ENCODE results near the gene RNF26. TPM values are rescaled to one million over a fixed set of nuclear protein-coding genes. Genes with fewer than 3 reads are reported as not detected.

Gene RNF26
- total RNA-seq, 2 donors from 2014 or later: 8.2 to 10.3 TPM

DNA sequence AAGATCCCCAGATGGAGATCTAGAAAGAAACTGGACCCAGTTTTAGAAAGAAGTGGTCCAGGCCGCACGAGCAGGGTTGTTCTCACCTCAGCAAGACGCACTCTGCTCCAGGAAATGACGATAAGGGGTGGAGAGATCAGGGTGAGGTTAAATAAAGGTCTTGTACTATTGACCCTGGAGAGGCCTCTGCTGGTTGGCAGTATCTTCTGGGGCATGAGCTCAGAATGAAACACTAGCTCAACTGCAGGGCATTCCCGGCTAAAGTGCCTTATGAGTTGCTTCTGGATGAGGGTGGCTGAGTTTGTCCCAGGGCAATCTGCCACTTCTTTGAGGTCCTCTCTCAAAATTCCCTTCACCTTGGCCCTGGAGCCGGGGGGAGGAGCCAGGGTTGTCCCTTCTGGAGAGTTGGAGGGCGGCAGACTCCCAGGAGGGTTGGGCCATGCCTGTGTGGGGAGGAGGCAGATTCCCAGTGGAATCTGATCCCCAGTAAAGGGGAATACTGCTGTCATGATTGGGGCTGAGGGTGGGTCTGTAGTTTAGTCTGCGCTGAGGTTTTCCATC is 36.2 kb downstream of the RNF26 start:
- no peaks in the 10 kb centered on the region for H3K9me3 ChIP-seq
- peak overlapping the region; percentile 94 for H3K27ac ChIP-seq

DNA sequence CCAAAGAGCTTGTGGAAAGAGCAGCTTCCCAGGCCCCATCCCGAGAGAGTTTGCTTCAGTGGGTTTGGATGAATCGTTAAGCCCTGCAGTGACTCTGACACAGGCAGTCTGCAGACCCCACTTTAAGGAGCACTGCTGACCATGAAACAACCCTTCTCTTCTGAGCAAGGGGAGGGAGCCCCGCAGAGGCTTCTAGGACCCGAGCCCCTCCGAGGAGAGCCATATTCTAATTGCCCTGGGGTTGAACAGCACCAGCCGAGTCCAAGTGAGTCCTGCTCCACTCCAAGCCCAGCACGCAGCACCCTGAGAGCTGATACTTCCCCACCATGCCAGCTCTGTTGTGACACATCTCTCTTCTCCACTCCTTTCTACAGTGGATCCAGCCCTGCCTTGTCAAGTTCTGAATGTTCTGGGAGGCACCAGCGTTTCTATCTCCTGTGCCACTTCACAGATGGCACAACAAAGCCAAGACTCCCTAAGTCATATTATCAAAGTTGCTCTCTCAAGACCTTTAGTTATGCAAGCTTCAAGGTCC is 36.8 kb downstream of the RNF26 start:
- no peak for DNase-seq (ENCODE audit: low spot score)
- TF ChIP-seq, protein P1, sequence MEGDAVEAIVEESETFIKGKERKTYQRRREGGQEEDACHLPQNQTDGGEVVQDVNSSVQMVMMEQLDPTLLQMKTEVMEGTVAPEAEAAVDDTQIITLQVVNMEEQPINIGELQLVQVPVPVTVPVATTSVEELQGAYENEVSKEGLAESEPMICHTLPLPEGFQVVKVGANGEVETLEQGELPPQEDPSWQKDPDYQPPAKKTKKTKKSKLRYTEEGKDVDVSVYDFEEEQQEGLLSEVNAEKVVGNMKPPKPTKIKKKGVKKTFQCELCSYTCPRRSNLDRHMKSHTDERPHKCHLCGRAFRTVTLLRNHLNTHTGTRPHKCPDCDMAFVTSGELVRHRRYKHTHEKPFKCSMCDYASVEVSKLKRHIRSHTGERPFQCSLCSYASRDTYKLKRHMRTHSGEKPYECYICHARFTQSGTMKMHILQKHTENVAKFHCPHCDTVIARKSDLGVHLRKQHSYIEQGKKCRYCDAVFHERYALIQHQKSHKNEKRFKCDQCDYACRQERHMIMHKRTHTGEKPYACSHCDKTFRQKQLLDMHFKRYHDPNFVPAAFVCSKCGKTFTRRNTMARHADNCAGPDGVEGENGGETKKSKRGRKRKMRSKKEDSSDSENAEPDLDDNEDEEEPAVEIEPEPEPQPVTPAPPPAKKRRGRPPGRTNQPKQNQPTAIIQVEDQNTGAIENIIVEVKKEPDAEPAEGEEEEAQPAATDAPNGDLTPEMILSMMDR (IDR thresholded peaks at IDR 0.05): no peak
- Histone ChIP-seq H3K9me3 (no peaks in the 10 kb centered on the region), H3K36me3 (no peaks in the 10 kb centered on the region), H3K4me1 (peaks cover 0 to 99% of the 10 kb centered on the region in 2 donors), H3K27me3 (no peaks in the 10 kb centered on the region), H3K27ac (peak overlapping the region; percentile 94), H3K4me3 (no peak overlapping the region)

More for the DNA sequence above, 36.2 kb downstream of the RNF26 start:
- DNase-seq (ENCODE audit: low spot score): no peak
- TF ChIP-seq, protein P1 (IDR thresholded peaks at IDR 0.05): no peak
- Histone ChIP-seq H3K4me1 (peaks cover 0 to 97% of the 10 kb centered on the region in 2 donors), H3K27me3 (no peaks in the 10 kb centered on the region), H3K36me3 (no peaks in the 10 kb centered on the region), H3K4me3 (no peak overlapping the region)

GRCh38 chr11:119371778-119372182 is 37.5 kb downstream of the RNF26 start:
- DNase-seq (ENCODE audit: low spot score): no peak
- peaks cover 0 to 99% of the 10 kb centered on the region in 2 donors for H3K4me1 ChIP-seq
- H3K27ac ChIP-seq: peak overlapping the region; percentile 94
- TF ChIP-seq, protein P1 (IDR thresholded peaks at IDR 0.05): peak in 1 of 2 donors; percentile 46
- no peaks in the 10 kb centered on the region for H3K36me3 ChIP-seq
- no peak overlapping the region for H3K4me3 ChIP-seq
- H3K27me3 ChIP-seq: no peaks in the 10 kb centered on the region
- H3K9me3 ChIP-seq: no peaks in the 10 kb centered on the region

GRCh38 chr11:119372260-119373058 is 38.1 kb downstream of the RNF26 start:
- no peak for DNase-seq (ENCODE audit: low spot score)
- Histone ChIP-seq H3K9me3 (no peaks in the 10 kb centered on the region), H3K27ac (peak overlapping the region; percentile 94), H3K27me3 (no peaks in the 10 kb centered on the region), H3K4me3 (no peak overlapping the region), H3K4me1 (peaks cover 0 to 98% of the 10 kb centered on the region in 2 donors), H3K36me3 (no peaks in the 10 kb centered on the region)
- TF ChIP-seq, protein P1 (IDR thresholded peaks at IDR 0.05): no peak

DNA sequence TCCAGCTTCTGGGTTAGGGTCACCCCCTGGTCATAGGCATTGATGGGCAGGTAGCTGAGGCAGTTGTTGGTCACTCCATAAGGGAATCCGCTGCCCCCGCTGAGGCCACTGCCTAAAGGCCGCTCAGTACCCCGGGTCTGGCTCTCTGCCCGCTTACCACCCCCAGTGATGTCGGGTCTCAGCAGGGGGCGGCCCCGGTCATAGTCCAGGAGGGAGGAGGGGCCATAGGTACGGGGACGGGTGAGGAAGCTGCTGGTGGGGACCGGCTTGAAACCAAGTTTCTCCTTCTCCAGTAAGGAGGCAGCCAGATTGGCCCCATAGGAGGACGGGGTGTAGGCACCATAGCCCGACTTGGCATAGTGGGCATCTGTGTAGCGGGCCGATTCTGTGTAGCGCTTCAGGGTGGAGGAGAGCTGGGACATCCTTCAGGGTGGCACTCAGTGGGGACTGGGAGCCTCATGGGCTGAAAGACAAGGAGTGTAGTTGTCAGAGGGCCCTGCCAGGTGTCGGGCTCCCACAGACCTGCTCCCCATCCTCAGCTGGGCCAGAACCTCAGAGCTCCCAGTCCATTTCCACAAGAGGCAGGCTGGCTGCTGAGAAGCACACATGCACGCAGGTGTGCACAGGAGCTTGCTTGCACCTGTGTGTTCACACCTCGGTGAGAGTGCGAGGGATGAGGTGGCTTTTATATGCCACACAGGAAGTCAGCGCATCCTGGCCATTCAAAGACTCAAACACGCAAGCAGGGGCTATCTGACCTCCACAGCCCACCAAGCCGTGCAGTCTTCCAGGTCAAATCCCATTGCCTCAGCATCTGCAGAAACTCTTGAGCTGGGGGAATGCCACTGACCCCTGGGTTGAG is 39.0 kb downstream of the RNF26 start:
- H3K4me3 ChIP-seq: no peak overlapping the region
- H3K4me1 ChIP-seq: peaks cover 0 to 94% of the 10 kb centered on the region in 2 donors
- H3K36me3 ChIP-seq: no peaks in the 10 kb centered on the region
- H3K9me3 ChIP-seq: no peaks in the 10 kb centered on the region
- peak overlapping the region; percentile 94 for H3K27ac ChIP-seq
- TF ChIP-seq, protein P1 (IDR thresholded peaks at IDR 0.05): no peak
- H3K27me3 ChIP-seq: no peaks in the 10 kb centered on the region
- no peak for DNase-seq (ENCODE audit: low spot score)
